GM18505 (cell line): ENCODE data around the gene PAK1.
"Not testable (repeated sequence)": the region's sequence is repeated elsewhere in the genome, so short reads cannot be mapped to it uniquely, and the experiment has no call there.

Experiments used
- ATAC-seq: cut with Tn5 transposase; IDR thresholded peaks from one replicate; pipeline ENCODE4 v1.9.1; 2021; ENCODE audit not compliant: unreplicated experiment
- POLR2A ChIP-seq: IDR thresholded peaks from 4 replicates; pipeline ENCODE4 v1.6.1; 2011; ENCODE audit warnings: borderline replicate concordance; ENCODE audit not compliant: insufficient read depth, insufficient read length; ENCODE audit errors: extremely low read depth

Gene PAK1

DNA sequence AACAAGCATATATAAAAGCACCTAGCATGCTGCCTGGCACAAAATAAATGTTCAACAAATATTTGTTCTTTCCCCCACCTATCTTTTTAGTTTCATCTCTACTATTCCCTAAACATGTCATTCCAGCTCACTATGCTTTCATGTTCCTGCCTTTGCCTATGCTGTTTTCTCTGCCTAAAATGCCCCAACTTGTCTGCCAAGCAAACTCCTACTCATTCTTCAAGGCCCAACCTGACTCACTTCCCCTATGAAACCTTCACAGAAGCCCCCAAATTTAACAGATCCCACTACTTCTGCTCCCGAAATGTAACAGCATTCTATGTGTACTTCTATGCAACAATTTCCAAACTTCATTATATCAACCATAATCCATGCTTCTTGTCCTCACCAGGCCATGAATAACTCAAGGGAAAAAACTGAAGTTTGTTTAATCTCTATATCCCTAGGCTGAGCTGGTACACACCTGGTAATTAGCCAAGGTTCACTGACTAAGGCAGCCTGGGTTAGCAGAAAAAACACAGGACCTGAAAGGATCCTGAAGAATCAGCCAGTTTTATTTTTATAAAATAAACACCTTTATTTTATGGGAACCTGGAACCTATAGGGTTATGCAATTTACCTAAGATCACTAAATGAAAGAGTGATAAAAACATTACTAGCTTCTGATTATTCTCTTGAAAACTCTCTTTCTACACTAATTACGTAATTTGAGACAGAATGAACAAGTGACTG lies 72.2 kb downstream of the PAK1 start:
- no peak for TF ChIP-seq POLR2A
- ATAC-seq: no peak

GRCh38 chr11:77400775-77401449 lies 73.0 kb downstream of the PAK1 start:
- TF ChIP-seq POLR2A: no peak
- no peak for ATAC-seq

GRCh38 chr11:77400271-77400670 lies 73.6 kb downstream of the PAK1 start:
- no peak for ATAC-seq
- TF ChIP-seq POLR2A: no peak

GRCh38 chr11:77397631-77398030 lies 76.3 kb downstream of the PAK1 start:
- no peak for ATAC-seq
- TF ChIP-seq POLR2A: no peak

DNA sequence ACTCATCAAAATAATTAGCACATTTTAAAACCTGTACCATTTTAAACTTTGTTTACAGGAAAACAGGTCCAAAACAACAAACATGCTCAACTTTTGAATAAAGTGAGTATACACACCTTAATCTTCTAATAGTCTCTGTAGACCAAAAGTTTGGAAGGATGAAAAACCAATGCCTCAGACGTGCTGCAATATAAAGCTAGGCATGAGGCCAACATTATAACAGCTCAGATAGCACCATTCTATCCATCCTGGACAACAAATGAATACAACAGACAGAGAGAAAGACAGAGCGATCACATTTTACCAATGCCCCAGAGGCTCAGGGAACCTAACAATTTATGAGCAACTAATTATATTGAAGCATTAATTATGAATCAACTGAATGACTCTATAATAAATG lies 77.0 kb downstream of the PAK1 start:
- TF ChIP-seq POLR2A: no peak
- ATAC-seq: no peak

- ATAC-seq: no peak
- no peak for TF ChIP-seq POLR2A
These were observed 77.6 kb downstream of the PAK1 start for GRCh38 chr11:77396305-77396704.

DNA sequence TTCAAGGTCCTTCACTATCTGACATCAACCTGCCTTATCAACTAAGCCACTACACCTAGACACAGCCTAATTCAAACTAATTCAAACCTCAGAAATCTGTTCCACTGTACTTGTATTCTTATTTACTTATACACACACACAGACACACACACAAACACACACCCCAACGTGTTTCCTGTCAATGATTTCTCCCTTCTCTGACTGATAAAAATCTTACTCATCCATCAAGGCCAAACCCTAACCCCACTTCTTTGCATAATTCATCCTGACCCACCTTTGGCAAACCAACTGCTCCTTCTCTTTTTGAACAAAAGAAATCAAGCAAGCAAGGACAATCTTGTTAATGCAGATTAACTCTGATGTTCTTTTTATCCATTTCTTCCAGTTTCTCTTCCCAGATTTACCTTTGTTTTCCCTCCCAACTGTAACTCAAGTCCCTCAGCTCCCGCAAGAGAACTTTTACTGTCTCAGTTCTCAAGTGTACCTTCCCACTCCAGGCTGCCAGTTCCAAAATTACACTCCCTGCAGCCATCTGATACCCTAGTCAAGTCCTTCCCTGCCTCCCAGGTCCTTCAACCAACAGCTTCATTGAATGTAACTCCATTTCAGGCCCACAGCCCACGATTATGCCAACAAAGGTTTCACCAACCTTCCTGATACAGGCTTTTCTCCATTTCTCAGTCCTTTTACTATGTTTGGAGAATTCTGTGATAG lies 78.3 kb downstream of the PAK1 start:
- no peak for ATAC-seq
- no peak for TF ChIP-seq POLR2A

GRCh38 chr11:77392842-77393241 lies 81.1 kb downstream of the PAK1 start:
- no peak for TF ChIP-seq POLR2A
- ATAC-seq: no peak

GRCh38 chr11:77387701-77388100 lies 86.2 kb downstream of the PAK1 start:
- ATAC-seq: no peak
- TF ChIP-seq POLR2A: no peak

- no peak for TF ChIP-seq POLR2A
- no peak for ATAC-seq
These were observed 87.7 kb downstream of the PAK1 start for GRCh38 chr11:77386178-77386577.

DNA sequence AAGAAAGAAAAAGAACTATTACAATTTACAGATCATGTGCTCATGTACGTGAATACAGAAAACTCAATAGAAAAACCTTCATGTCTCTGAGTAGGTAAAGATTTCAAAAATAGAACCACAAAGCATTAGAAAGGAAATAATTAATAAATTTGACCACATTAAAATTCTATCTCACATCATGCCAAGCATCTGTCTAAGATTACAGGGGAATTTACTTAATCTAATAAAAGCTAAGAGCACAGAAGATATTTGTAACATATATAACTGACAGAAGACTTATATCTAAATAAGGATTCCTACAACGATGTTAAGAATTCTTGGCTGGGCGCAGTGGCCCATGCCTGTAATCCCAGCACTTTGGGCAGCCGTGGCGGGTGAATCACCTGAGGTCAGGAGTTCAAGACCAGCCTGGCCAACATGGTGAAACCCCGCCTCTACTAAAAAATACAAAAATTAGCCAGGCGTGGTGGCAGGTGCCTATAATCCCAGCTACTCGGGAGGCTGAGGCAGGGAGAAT lies 88.6 kb downstream of the PAK1 start:
- ATAC-seq: not testable (repeated sequence)

DNA sequence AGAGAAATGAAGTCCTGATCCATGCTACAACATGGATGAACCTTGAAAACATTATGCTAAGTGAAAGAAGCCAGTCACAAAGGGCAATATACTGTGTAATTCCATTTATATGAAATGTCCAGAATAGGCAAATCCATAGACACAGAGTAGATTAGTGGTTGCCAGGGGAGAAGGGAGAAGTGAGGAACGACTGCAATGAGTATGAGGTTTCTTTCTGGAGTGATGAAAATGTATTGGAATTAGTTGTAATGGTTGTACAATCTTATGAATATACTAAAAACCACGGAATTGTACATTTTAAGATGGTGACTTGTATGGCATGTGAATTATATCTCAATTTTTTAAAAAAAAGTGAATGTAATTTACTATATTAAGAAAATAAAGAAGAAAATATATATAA lies 89.3 kb downstream of the PAK1 start:
- TF ChIP-seq POLR2A: no peak
- no peak for ATAC-seq

DNA sequence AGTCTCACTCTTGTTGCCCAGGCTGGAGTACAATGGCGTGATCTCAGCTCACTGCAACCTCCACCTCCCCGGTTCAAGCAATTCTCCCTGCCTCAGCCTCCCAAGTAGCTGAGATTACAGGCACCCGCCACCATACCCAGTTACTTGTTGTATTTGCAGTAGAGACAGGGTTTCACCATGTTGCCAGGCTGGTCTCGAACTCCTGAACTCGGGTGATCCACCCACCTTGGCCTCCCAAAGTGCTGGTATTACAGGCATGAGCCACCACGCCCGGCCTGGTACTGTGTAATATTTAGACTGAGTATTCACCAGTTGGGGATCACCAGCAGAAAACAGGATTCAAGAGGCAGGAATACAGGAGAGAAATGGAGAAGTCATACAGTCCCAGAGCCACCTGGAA lies 90.5 kb downstream of the PAK1 start:
- ATAC-seq: not testable (repeated sequence)
